HL-60 (cell line): ENCODE results near the gene ZNF607.
A peak's percentile ranks its signal among the peaks of the same experiment; 100 is the strongest.

Experiments
- CTCF ChIP-seq: IDR thresholded peaks from one replicate; pipeline ENCODE4 v1.5.1; 2011; ENCODE audit warnings: low read length, control low read depth, inconsistent platforms; ENCODE audit not compliant: insufficient read depth
- GABPA ChIP-seq: IDR thresholded peaks from 2 replicates; pipeline ENCODE4 v1.6.1; 2012; ENCODE audit warnings: low read depth
- POLR2AphosphoS5 ChIP-seq: IDR thresholded peaks from 2 replicates; pipeline ENCODE4 v1.6.1; 2012; ENCODE audit warnings: low read depth
- REST ChIP-seq: IDR thresholded peaks from 2 replicates; pipeline ENCODE4 v1.6.1; 2012; ENCODE audit warnings: low read depth; ENCODE audit not compliant: insufficient replicate concordance

- TF ChIP-seq CTCF = no peak
- peak; percentile 12; the same call in 1 of the 2 replicates for TF ChIP-seq POLR2AphosphoS5
- peak; percentile 12 for TF ChIP-seq REST
- no peak for TF ChIP-seq GABPA
These were observed 64.3 kb downstream of the ZNF607 start, which contains the start of gene ZFP30 for GRCh38 chr19:37655301-37655688.
